Natural killer cell (primary cell): ENCODE results near the gene ARHGEF2. TPM values are rescaled to one million over a fixed set of nuclear protein-coding genes. Genes with fewer than 3 reads are reported as not detected.

Experiments used
- ATAC-seq, 3 donors: fragments of 150-1000 bp in 2 of 3; fragments of 200-7000 bp in 1 of 3; cut with Tn5 transposase; 1 replicate in 1 of 3; 2 replicates in 2 of 3; pipeline ENCODE4 v1.10.0; 2021; ENCODE audit warnings: mild to moderate bottlenecking in 2 of 3, moderate library complexity in 2 of 3
- DNase-seq, 2 donors: peaks; one replicate each; pipeline versions ENCODE4 v3.0.0 to v3.0.0-alpha.2; 2013 to 2021; ENCODE audit warnings: mixed read lengths in 1 of 2
- H3K27ac ChIP-seq: one replicate; pipeline ENCODE4 v1.5.1; 2013; ENCODE audit warnings: mild to moderate bottlenecking, low read length
- H3K27me3 ChIP-seq: one replicate; pipeline ENCODE4 v1.6.1; 2013; ENCODE audit warnings: low read length; ENCODE audit not compliant: control insufficient read depth, insufficient read depth
- H3K36me3 ChIP-seq: one replicate; pipeline ENCODE4 v1.6.1; 2013; ENCODE audit warnings: low read length; ENCODE audit not compliant: control insufficient read depth, insufficient read depth
- H3K4me1 ChIP-seq: one replicate; pipeline ENCODE4 v1.6.1; 2013; ENCODE audit warnings: low read length; ENCODE audit not compliant: control insufficient read depth, insufficient read depth
- H3K4me3 ChIP-seq: one replicate; pipeline ENCODE4 v1.5.1; 2013; ENCODE audit warnings: low read length
- H3K9me3 ChIP-seq: one replicate; pipeline ENCODE4 v1.6.1; 2013; ENCODE audit warnings: low read length; ENCODE audit not compliant: control insufficient read depth, insufficient read depth
- H3K27ac Mint-ChIP-seq, 2 donors: one replicate each; pipeline ENCODE4 v1.8.0; 2022; ENCODE audit warnings: mild to moderate bottlenecking in 2 of 2, mixed read lengths in 2 of 2, moderate library complexity in 1 of 2
- H3K27me3 Mint-ChIP-seq, 2 donors: one replicate each; pipeline ENCODE4 v1.8.0; 2022; ENCODE audit warnings: low read depth in 2 of 2, mixed read lengths in 2 of 2
- H3K36me3 Mint-ChIP-seq: one replicate; pipeline ENCODE4 v1.8.0; 2022; ENCODE audit warnings: mixed read lengths
- H3K4me1 Mint-ChIP-seq, 2 donors: one replicate each; pipeline ENCODE4 v1.8.0; 2022; ENCODE audit warnings: mixed read lengths in 2 of 2
- H3K4me3 Mint-ChIP-seq: one replicate; pipeline ENCODE4 v1.8.0; 2022; ENCODE audit warnings: mild to moderate bottlenecking, moderate library complexity, mixed read lengths
- H3K9me3 Mint-ChIP-seq, 2 donors: one replicate each; pipeline ENCODE4 v1.8.0; 2022; ENCODE audit warnings: mixed read lengths in 2 of 2
- WGBS: methylation state at CpG from one replicate; pipeline ENCODE4 v1.1.7; 2013; ENCODE audit warnings: missing lambda C conversion rate; ENCODE audit not compliant: insufficient coverage; 5-methylcytosine and 5-hydroxymethylcytosine counted together
- intact Hi-C: fragments of 100-400 bp; cut with micrococcal nuclease; formaldehyde crosslinking; loops from one replicate; pipeline ENCODE4 v1.14.2; 2022
- total RNA-seq, 4 donors: library from RNA; stranded (reverse); fragments of 120-200 nt in 1 of 4; gene quantifications; one replicate each; pipeline versions ENCODE4 v1.2.3 to v1.2.4, GENCODE V29; 2013 to 2022
- TF ChIP-seq, protein P1 (sequence below): fragments of 200-600 bp; IDR thresholded peaks from one replicate; pipeline ENCODE4 v1.8.0; 2022; ENCODE audit warnings: antibody characterized with exemption

Gene ARHGEF2
- total RNA-seq, 3 donors from 2014 or later (not counting 1 experiment from before 2014, with no cell fraction given), result 143 to 200 (median 147) TPM

DNA sequence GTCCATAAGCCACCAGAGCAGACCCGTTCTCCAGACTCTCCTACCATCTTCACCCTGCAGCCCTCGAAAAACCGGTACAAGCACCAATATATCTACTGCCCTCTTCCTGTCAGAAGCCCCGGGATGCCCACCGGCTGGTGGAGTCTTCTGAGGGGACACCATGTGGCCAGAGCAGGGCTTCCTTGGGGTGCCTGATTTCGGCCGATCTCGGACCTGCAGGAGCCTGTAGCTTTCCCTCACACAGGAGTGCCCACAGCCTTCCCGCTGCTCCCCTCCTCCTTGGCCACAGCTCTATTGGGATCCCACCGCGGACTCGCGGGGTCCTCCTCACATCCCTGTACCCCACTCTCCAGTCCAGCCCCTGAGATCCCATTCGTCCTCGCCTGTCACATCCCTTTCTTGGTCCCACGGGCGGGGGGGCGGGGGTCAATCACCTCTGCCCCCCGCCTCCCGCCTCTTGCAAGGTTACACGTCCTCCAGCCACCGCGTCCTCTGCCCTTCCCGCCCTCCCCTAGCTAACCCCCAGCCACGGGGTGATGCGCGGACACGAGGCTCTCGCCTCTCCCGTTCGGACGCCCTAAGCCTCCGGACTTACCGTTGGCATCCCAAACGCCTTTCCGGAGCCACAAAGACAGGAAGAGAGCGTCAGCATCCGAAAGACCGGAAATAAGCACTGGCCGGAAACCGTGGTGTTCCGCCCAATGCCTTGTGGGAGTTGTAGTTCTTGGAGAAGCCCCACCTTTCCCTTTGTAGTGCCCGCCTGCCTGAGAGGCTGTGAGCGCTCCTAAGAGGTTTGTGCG is 42.1 kb upstream of the ARHGEF2 start, which contains the start of gene SSR2:
SSR2 (minus strand) TSS at position 659 of the 800 bp plus-strand sequence. CDS start 784 bp downstream, outside the sequence.
- Histone ChIP-seq H3K36me3 (peaks cover 15% of the 10 kb centered on the region), H3K4me3 (peak within 1 kb of the TSS; percentile 64), H3K4me1 (peaks cover 13% of the 10 kb centered on the region), H3K27ac (peak within 1 kb of the TSS; percentile 52), H3K9me3 (no peaks in the 10 kb centered on the region), H3K27me3 (no peaks in the 10 kb centered on the region)
- Mint-ChIP-seq H3K4me3 (peak within 1 kb of the TSS; percentile 80), H3K9me3 (no peaks in the 10 kb centered on the region), H3K36me3 (no peaks in the 10 kb centered on the region), H3K4me1 (peaks cover 17 to 21% of the 10 kb centered on the region in 2 donors), H3K27me3 (peaks cover 7% of the 10 kb centered on the region in 2 donors), H3K27ac (peak within 1 kb of the TSS; percentile 76 to 92)
- intact Hi-C loops, result loop anchor here (1.0 kb wide), 1 partner anchor 34 kb away; the partner anchor contains the start of gene LAMTOR2
- ATAC-seq (peak; percentile 98 to 100 (median 99)), DNase-seq (peak; percentile 71 to 93)
- TF ChIP-seq, protein P1, sequence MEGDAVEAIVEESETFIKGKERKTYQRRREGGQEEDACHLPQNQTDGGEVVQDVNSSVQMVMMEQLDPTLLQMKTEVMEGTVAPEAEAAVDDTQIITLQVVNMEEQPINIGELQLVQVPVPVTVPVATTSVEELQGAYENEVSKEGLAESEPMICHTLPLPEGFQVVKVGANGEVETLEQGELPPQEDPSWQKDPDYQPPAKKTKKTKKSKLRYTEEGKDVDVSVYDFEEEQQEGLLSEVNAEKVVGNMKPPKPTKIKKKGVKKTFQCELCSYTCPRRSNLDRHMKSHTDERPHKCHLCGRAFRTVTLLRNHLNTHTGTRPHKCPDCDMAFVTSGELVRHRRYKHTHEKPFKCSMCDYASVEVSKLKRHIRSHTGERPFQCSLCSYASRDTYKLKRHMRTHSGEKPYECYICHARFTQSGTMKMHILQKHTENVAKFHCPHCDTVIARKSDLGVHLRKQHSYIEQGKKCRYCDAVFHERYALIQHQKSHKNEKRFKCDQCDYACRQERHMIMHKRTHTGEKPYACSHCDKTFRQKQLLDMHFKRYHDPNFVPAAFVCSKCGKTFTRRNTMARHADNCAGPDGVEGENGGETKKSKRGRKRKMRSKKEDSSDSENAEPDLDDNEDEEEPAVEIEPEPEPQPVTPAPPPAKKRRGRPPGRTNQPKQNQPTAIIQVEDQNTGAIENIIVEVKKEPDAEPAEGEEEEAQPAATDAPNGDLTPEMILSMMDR, result no peak
- under 1% methylated on average over 45 of the region's 45 CpGs for WGBS

GRCh38 chr1:156019946-156020292 is 41.6 kb upstream of the ARHGEF2 start:
- 82% methylated on average over 8 of the region's 8 CpGs for WGBS

GRCh38 chr1:156014829-156015228 is 36.5 kb upstream of the ARHGEF2 start:
- TF ChIP-seq, protein P1, result no peak
- no peak overlapping the region for H3K27ac Mint-ChIP-seq
- peaks cover 27% of the 10 kb centered on the region for H3K36me3 Mint-ChIP-seq
- H3K9me3 ChIP-seq, result no peaks in the 10 kb centered on the region
- DNase-seq (no peak), ATAC-seq (no peak)
- H3K27me3 Mint-ChIP-seq, result no peaks in the 10 kb centered on the region
- no peak overlapping the region for H3K4me3 Mint-ChIP-seq
- H3K27me3 ChIP-seq, result no peaks in the 10 kb centered on the region
- H3K4me3 ChIP-seq, result no peak overlapping the region
- 97% methylated on average over 7 of the region's 7 CpGs for WGBS
- peaks cover 31 to 34% of the 10 kb centered on the region in 2 donors for H3K4me1 Mint-ChIP-seq
- intact Hi-C loops, result no loop called here
- H3K9me3 Mint-ChIP-seq, result no peaks in the 10 kb centered on the region
- H3K27ac ChIP-seq, result no peak overlapping the region
- peaks cover 61% of the 10 kb centered on the region for H3K36me3 ChIP-seq
- peaks cover 4% of the 10 kb centered on the region for H3K4me1 ChIP-seq

More at GRCh38 chr1:156019946-156020292, 41.6 kb upstream of the ARHGEF2 start:
- Histone ChIP-seq H3K4me3 (peak overlapping the region; percentile 64), H3K36me3 (peaks cover 17% of the 10 kb centered on the region), H3K27me3 (no peaks in the 10 kb centered on the region), H3K9me3 (no peaks in the 10 kb centered on the region), H3K4me1 (peaks cover 13% of the 10 kb centered on the region), H3K27ac (peak overlapping the region; percentile 52)
- peak overlapping the region; percentile 80 for H3K4me3 Mint-ChIP-seq
- ATAC-seq, result no peak
- DNase-seq, result no peak
- intact Hi-C loops, result no loop called here
- peaks cover 2% of the 10 kb centered on the region in 2 donors for H3K27me3 Mint-ChIP-seq
- no peaks in the 10 kb centered on the region for H3K36me3 Mint-ChIP-seq
- H3K9me3 Mint-ChIP-seq, result no peaks in the 10 kb centered on the region
- H3K27ac Mint-ChIP-seq, result peak overlapping the region; percentile 76 to 92
- TF ChIP-seq, protein P1, result no peak
- H3K4me1 Mint-ChIP-seq, result peaks cover 17 to 21% of the 10 kb centered on the region in 2 donors
